Uterus (tissue), 2 donors: ENCODE results near the gene ITPR1.

ENCODE experiments used
- POLR2A ChIP-seq, 2 donors: fragments of 450-650 bp; IDR thresholded peaks; one replicate each; pipeline ENCODE4 v1.6.1; 2016; ENCODE audit warnings: antibody characterized with exemption in 2 of 2, mild to moderate bottlenecking in 1 of 2, moderate library complexity in 1 of 2
- TF ChIP-seq, protein P1 (sequence below), 4 experiments: fragments of 200-600 bp in 2 of 4; fragments of 450-650 bp in 2 of 4; sonication (generic) in 2 of 4; IDR thresholded peaks; one replicate each; pipeline ENCODE4 v1.5.1; 2016 to 2019; ENCODE audit warnings: antibody characterized with exemption in 4 of 4, mild to moderate bottlenecking in 2 of 4, moderate library complexity in 1 of 4

DNA sequence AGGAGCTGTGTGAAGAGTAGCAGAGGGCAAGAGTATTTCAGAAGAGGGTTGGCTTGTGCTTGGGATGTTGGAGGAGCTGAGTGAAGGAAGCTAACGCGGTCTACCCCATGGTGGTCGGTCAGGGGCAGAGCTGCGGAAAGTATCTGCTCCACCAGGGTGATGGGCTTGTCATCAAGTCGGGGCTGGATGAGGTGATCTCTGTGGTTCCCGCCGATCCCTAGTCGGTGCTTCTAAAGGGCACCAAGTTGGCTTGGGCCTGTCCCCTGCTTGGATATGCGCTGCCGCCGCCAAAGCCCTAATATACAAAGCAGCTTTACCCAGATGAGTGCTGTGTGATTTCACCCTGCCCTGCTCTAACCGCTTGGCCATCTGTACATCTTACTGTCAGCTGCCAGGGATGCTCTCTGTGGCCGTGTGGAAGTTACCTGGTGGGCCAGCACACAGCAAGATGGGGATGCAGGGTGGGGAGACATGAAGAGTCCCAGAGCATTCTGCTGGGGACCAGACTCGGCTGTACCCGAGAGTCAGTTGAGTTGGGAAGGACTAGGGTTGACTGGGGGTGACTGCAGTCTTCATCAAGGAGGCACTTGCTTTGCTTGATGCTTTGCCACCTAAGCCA, 260.0 kb downstream of the ITPR1 start:
- TF ChIP-seq, protein P1, sequence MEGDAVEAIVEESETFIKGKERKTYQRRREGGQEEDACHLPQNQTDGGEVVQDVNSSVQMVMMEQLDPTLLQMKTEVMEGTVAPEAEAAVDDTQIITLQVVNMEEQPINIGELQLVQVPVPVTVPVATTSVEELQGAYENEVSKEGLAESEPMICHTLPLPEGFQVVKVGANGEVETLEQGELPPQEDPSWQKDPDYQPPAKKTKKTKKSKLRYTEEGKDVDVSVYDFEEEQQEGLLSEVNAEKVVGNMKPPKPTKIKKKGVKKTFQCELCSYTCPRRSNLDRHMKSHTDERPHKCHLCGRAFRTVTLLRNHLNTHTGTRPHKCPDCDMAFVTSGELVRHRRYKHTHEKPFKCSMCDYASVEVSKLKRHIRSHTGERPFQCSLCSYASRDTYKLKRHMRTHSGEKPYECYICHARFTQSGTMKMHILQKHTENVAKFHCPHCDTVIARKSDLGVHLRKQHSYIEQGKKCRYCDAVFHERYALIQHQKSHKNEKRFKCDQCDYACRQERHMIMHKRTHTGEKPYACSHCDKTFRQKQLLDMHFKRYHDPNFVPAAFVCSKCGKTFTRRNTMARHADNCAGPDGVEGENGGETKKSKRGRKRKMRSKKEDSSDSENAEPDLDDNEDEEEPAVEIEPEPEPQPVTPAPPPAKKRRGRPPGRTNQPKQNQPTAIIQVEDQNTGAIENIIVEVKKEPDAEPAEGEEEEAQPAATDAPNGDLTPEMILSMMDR (IDR thresholded peaks at IDR 0.05): no peak
- no peak for TF ChIP-seq POLR2A (IDR thresholded peaks at IDR 0.05)
